SK-N-SH treated with all-trans-retinoic acid at 6 μM for 48 hours (cell line): ENCODE results near the gene PKD2L1.

Source experiments
- ARNTL ChIP-seq: fragments of 450-650 bp; formaldehyde crosslinking; IDR thresholded peaks from 2 replicates; pipeline ENCODE4 v1.5.0; 2020; ENCODE audit warnings: low read depth, mild to moderate bottlenecking, moderate library complexity, borderline replicate concordance
- GLIS3 ChIP-seq: fragments of 250-450 bp; sonication (Bioruptor Pico); IDR thresholded peaks from 2 replicates; pipeline ENCODE4 v1.5.0; 2020; ENCODE audit warnings: mild to moderate bottlenecking, moderate library complexity
- ISL1 ChIP-seq: fragments of 250-450 bp; sonication (Bioruptor Pico); IDR thresholded peaks from 2 replicates; pipeline ENCODE4 v2.1.2; 2022; ENCODE audit warnings: mild to moderate bottlenecking, moderate library complexity
- RARB ChIP-seq: fragments of 250-450 bp; sonication (Bioruptor Pico); IDR thresholded peaks from 2 replicates; pipeline ENCODE4 v1.8.0; 2021; ENCODE audit warnings: mild to moderate bottlenecking, moderate library complexity
- TCF4 ChIP-seq: fragments of 250-450 bp; sonication (Bioruptor Pico); IDR thresholded peaks from 2 replicates; pipeline ENCODE4 v1.8.0; 2021; ENCODE audit warnings: mild to moderate bottlenecking, moderate library complexity, borderline replicate concordance
- ZFP3 ChIP-seq: fragments of 250-450 bp; sonication (Bioruptor Pico); IDR thresholded peaks from 2 replicates; pipeline ENCODE4 v1.5.0; 2020; ENCODE audit warnings: mild to moderate bottlenecking, moderate library complexity

GRCh38 chr10:100254191-100254590 lies 75.8 kb downstream of the PKD2L1 start:
- TF ChIP-seq ZFP3 (CRISPR knock-in tag) (no peak), ARNTL (CRISPR knock-in tag) (no peak), RARB (no peak), GLIS3 (CRISPR knock-in tag) (no peak), ISL1 (CRISPR knock-in tag) (no peak), TCF4 (CRISPR knock-in tag) (no peak)
